Keratinocyte (primary cell): ENCODE results near the gene ST8SIA6.

ENCODE experiments used
- EZH2 ChIP-seq: IDR thresholded peaks from one replicate; pipeline ENCODE4 v1.6.1; 2012; ENCODE audit warnings: inconsistent platforms, mild to moderate bottlenecking, low read length, moderate library complexity
- TF ChIP-seq, protein P1 (sequence below), 3 experiments: IDR thresholded peaks in 1 of 3; conservative IDR thresholded peaks in 1 of 3; optimal IDR thresholded peaks in 1 of 3; 2 replicates in 2 of 3; 3 replicates in 1 of 3; pipeline versions ENCODE3 to v1.5.1; 2011; ENCODE audit warnings: low read length in 3 of 3, mild to moderate bottlenecking in 3 of 3, moderate library complexity in 2 of 3, control low read depth in 1 of 3, inconsistent platforms in 1 of 3; ENCODE audit not compliant: insufficient read depth in 2 of 3; ENCODE audit errors: extremely low read depth in 1 of 3

DNA sequence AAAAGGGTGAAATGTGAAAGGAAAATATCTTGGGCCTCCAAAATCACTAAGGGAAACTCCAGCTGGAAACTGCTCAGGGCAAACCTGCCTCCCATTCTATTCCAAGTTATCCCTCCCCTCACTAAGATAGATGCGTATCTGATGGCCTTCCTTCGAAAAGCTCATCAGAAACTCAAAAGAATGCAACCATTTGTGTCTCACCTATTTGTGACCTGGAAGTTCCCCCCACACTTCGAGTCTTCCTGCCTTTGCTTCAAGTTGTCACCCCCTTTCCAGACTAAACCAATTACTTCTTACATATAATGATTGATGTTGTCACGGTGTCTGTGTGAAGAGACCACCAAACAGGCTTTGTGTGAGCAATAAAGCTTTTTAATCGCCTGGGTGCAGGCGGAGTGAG lies 69.3 kb downstream of the ST8SIA6 start:
- TF ChIP-seq, protein P1, sequence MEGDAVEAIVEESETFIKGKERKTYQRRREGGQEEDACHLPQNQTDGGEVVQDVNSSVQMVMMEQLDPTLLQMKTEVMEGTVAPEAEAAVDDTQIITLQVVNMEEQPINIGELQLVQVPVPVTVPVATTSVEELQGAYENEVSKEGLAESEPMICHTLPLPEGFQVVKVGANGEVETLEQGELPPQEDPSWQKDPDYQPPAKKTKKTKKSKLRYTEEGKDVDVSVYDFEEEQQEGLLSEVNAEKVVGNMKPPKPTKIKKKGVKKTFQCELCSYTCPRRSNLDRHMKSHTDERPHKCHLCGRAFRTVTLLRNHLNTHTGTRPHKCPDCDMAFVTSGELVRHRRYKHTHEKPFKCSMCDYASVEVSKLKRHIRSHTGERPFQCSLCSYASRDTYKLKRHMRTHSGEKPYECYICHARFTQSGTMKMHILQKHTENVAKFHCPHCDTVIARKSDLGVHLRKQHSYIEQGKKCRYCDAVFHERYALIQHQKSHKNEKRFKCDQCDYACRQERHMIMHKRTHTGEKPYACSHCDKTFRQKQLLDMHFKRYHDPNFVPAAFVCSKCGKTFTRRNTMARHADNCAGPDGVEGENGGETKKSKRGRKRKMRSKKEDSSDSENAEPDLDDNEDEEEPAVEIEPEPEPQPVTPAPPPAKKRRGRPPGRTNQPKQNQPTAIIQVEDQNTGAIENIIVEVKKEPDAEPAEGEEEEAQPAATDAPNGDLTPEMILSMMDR (optimal IDR thresholded peaks at IDR 0.05 in 1 of 3, IDR thresholded peaks at IDR 0.05 in 1 of 3, conservative IDR thresholded peaks at IDR 0.05 in 1 of 3; ENCODE audit: extremely low read depth in 1 of 3, insufficient read depth in 2 of 3, low read length in 3 of 3) = no peak
- TF ChIP-seq EZH2 = no peak
